Measurements from ENCODE around the gene PPIF.

DNA sequence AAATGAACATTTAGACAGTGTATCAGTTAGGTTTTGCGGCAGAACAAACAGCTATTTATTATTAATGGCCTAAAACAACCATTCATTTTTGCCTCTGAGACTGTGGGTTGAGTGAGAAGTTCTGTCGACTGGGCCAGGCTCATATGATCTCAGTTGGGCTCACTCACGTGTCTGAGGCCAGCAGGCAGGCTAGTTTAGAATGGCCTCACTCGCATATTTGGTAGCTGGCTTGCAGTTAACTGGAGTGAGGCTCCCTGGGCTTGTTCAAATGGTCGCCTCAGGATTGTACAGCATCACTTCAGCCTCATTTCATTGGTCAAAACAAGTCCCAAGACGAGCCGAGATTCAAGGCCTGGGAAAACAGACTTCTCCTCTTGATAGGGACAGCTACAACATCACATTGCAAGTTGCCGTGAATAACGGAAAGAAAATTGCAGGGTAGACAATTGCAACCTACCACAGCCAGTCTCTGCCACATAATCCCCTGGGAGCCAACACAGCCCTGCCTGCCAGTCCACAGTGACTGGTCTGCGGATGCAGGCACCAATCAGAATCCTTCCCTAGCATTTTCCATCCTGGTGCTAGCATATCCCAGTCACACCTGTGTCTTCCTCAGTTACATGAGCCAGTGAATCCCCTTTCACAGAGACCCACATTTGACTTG is 23.1 kb upstream of the PPIF start:
- TF ChIP-seq POLR2AphosphoS5 (IDR thresholded peaks at IDR 0.05; ENCODE audit: low read depth, low read length) (no peak), TAF1 (IDR thresholded peaks at IDR 0.05; ENCODE audit: borderline replicate concordance, insufficient read depth, low read length) (no peak)
- TF ChIP-seq, protein P1, sequence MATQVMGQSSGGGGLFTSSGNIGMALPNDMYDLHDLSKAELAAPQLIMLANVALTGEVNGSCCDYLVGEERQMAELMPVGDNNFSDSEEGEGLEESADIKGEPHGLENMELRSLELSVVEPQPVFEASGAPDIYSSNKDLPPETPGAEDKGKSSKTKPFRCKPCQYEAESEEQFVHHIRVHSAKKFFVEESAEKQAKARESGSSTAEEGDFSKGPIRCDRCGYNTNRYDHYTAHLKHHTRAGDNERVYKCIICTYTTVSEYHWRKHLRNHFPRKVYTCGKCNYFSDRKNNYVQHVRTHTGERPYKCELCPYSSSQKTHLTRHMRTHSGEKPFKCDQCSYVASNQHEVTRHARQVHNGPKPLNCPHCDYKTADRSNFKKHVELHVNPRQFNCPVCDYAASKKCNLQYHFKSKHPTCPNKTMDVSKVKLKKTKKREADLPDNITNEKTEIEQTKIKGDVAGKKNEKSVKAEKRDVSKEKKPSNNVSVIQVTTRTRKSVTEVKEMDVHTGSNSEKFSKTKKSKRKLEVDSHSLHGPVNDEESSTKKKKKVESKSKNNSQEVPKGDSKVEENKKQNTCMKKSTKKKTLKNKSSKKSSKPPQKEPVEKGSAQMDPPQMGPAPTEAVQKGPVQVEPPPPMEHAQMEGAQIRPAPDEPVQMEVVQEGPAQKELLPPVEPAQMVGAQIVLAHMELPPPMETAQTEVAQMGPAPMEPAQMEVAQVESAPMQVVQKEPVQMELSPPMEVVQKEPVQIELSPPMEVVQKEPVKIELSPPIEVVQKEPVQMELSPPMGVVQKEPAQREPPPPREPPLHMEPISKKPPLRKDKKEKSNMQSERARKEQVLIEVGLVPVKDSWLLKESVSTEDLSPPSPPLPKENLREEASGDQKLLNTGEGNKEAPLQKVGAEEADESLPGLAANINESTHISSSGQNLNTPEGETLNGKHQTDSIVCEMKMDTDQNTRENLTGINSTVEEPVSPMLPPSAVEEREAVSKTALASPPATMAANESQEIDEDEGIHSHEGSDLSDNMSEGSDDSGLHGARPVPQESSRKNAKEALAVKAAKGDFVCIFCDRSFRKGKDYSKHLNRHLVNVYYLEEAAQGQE (IDR thresholded peaks at IDR 0.05; ENCODE audit: insufficient read depth in 1 of 2, low read depth in 2 of 2, low read length in 2 of 2) = no peak
